HCT116 (cell line): ENCODE results near the gene IMPG1. TPM values are rescaled to one million over a fixed set of nuclear protein-coding genes. Genes with fewer than 3 reads are reported as not detected.

Source experiments
- ATAC-seq: fragments of 200-7000 bp; cut with Tn5 transposase; 2 replicates; pipeline ENCODE4 v1.9.1; 2020; ENCODE audit warnings: mild to moderate bottlenecking, moderate library complexity
- BruUV-seq: library from RNA; stranded (reverse); fragments of 400-500 nt; replicated peaks from 2 replicates; lab custom pipeline; 2021; lab: Mats Ljungman, UMichigan
- CTCF ChIA-PET: fragments of 300-600 bp; sonication (Branson Sonifier 250); formaldehyde crosslinking; loops from one replicate; lab custom pipeline; 2021; ENCODE audit warnings: antibody characterized with exemption; lab: Charles Lee
- POLR2A ChIA-PET: fragments of 300-600, 350-600 bp; sonication (Branson Sonifier 250); formaldehyde crosslinking; loops from one replicate; lab custom pipeline; 2021; ENCODE audit warnings: antibody characterized with exemption; lab: Charles Lee
- RAD21 ChIA-PET, 2 experiments: fragments of 300-600 bp; sonication (Branson Sonifier 250); formaldehyde crosslinking; loops; one replicate each; lab custom pipeline; 2023; ENCODE audit warnings: low total read pairs in 2 of 2; ENCODE audit not compliant: uncharacterized antibody in 2 of 2, unreplicated experiment in 2 of 2, low non-redundant PET in 1 of 2; lab: Charles Lee
- DNase-seq: peaks from one replicate; pipeline ENCODE4 v3.0.0-alpha.2; 2010; ENCODE audit warnings: low read depth, low spot score
- H2AFZ ChIP-seq: fragments of 200-600 bp; shearing (Covaris generic), sonication (generic); 2 replicates; pipeline ENCODE4 v1.6.1; 2017; ENCODE audit warnings: low read depth, mixed run types, mixed read lengths, antibody characterized with exemption, low read length; ENCODE audit not compliant: poor library complexity, severe bottlenecking
- H3K27ac ChIP-seq: 2 replicates; pipeline ENCODE4 v1.5.1; 2012; ENCODE audit warnings: low read depth, low read length
- H3K27me3 ChIP-seq: fragments of 200-600 bp; sonication (generic); 2 replicates; pipeline ENCODE4 v1.6.1; 2016; ENCODE audit warnings: mixed run types, low read length, mixed read lengths; ENCODE audit not compliant: insufficient read depth
- H3K36me3 ChIP-seq, 2 experiments: fragments of 200-500 bp in 1 of 2; fragments of 200-600 bp in 1 of 2; sonication (Bioruptor generic) in 1 of 2; sonication (generic) in 1 of 2; 2 replicates each; pipeline versions ENCODE4 v1.5.1 to v1.6.1; 2014 to 2016; ENCODE audit warnings: low read length in 2 of 2, inconsistent platforms in 1 of 2, mixed read lengths in 1 of 2, mixed run types in 1 of 2; ENCODE audit not compliant: insufficient read depth in 2 of 2, control insufficient read depth in 1 of 2
- H3K4me1 ChIP-seq, 2 experiments: fragments of 200-600 bp in 1 of 2; sonication (generic) in 1 of 2; 2 replicates each; pipeline versions ENCODE4 v1.5.1 to v1.6.1; 2012 to 2017; ENCODE audit warnings: low read length in 2 of 2, inconsistent platforms in 1 of 2, mild to moderate bottlenecking in 1 of 2, mixed read lengths in 1 of 2, mixed run types in 1 of 2, moderate library complexity in 1 of 2; ENCODE audit not compliant: insufficient read depth in 2 of 2, control insufficient read depth in 1 of 2
- H3K4me2 ChIP-seq: fragments of 200-600 bp; sonication (generic); 2 replicates; pipeline ENCODE4 v1.6.1; 2017; ENCODE audit warnings: mixed run types, low read length, mixed read lengths
- H3K4me3 ChIP-seq, 2 experiments: fragments of 200-600 bp in 1 of 2; sonication (generic) in 1 of 2; replicated peaks in 1 of 2; 2 replicates each; pipeline ENCODE4 v1.5.1; 2011 to 2016; ENCODE audit warnings: low read length in 2 of 2, control low read depth in 1 of 2, low read depth in 1 of 2, mild to moderate bottlenecking in 1 of 2, mixed read lengths in 1 of 2, mixed run types in 1 of 2
- H3K79me2 ChIP-seq: fragments of 200-600 bp; sonication (generic); 2 replicates; pipeline ENCODE4 v1.6.1; 2017; ENCODE audit warnings: mild to moderate bottlenecking, mixed run types, low read length, moderate library complexity, mixed read lengths; ENCODE audit not compliant: insufficient read depth
- H3K9ac ChIP-seq: fragments of 200-600 bp; sonication (generic); 2 replicates; pipeline ENCODE4 v1.6.1; 2016; ENCODE audit warnings: low read length, mixed read lengths
- H3K9me2 ChIP-seq: fragments of 200-600 bp; sonication (generic), shearing (Covaris generic); 2 replicates; pipeline ENCODE4 v1.6.1; 2017; ENCODE audit warnings: mixed run types, mild to moderate bottlenecking, moderate library complexity; ENCODE audit not compliant: insufficient read depth
- H3K9me3 ChIP-seq, 2 experiments: fragments of 200-500 bp in 1 of 2; fragments of 200-600 bp in 1 of 2; sonication (Bioruptor generic) in 1 of 2; sonication (generic) in 1 of 2; 2 replicates each; pipeline ENCODE4 v1.6.1; 2014 to 2017; ENCODE audit warnings: low read length in 2 of 2, mixed read lengths in 2 of 2, inconsistent platforms in 1 of 2, low read depth in 1 of 2, mild to moderate bottlenecking in 1 of 2, mixed run types in 1 of 2, moderate library complexity in 1 of 2; ENCODE audit not compliant: control insufficient read depth in 1 of 2, insufficient read depth in 1 of 2
- H4K20me1 ChIP-seq: fragments of 200-600 bp; sonication (generic), shearing (Covaris generic); 2 replicates; pipeline ENCODE4 v1.6.1; 2017; ENCODE audit warnings: mixed run types, mild to moderate bottlenecking, moderate library complexity; ENCODE audit not compliant: insufficient read depth
- CBX3 ChIP-seq: IDR thresholded peaks from 2 replicates; pipeline ENCODE4 v1.6.1; 2012; ENCODE audit warnings: low read depth
- CEBPB ChIP-seq: IDR thresholded peaks from 2 replicates; pipeline ENCODE4 v1.6.1; 2012; ENCODE audit warnings: low read depth
- CTCF ChIP-seq, 3 experiments: fragments of 200-600 bp in 1 of 3; sonication (generic) in 1 of 3; IDR thresholded peaks in 2 of 3; conservative IDR thresholded peaks in 1 of 3; 2 replicates each; pipeline ENCODE4 v1.5.1; 2012 to 2017; ENCODE audit warnings: low read depth in 2 of 3, low read length in 2 of 3, antibody characterized with exemption in 1 of 3, borderline replicate concordance in 1 of 3, control low read depth in 1 of 3, mild to moderate bottlenecking in 1 of 3, mixed read lengths in 1 of 3, mixed run types in 1 of 3, moderate library complexity in 1 of 3; ENCODE audit not compliant: insufficient read depth in 1 of 3
- ELF1 ChIP-seq: IDR thresholded peaks from 2 replicates; pipeline ENCODE4 v1.6.1; 2012; ENCODE audit warnings: low read depth, borderline replicate concordance
- EZH2phosphoT487 ChIP-seq: fragments of 200-600 bp; IDR thresholded peaks from 2 replicates; pipeline ENCODE4 v1.6.1; 2018; ENCODE audit warnings: antibody characterized with exemption, borderline replicate concordance
- JUND ChIP-seq: IDR thresholded peaks from 2 replicates; pipeline ENCODE4 v1.6.1; 2012
- MAX ChIP-seq: IDR thresholded peaks from 2 replicates; pipeline ENCODE4 v1.6.1; 2012
- RAD21 ChIP-seq: IDR thresholded peaks from 2 replicates; pipeline ENCODE4 v1.6.1; 2012; ENCODE audit warnings: low read depth, mild to moderate bottlenecking
- REST ChIP-seq: IDR thresholded peaks from 2 replicates; pipeline ENCODE4 v1.6.1; 2012; ENCODE audit warnings: low read depth
- SIN3A ChIP-seq: IDR thresholded peaks from 2 replicates; pipeline ENCODE4 v1.6.1; 2012; ENCODE audit warnings: low read depth
- SRF ChIP-seq: IDR thresholded peaks from 2 replicates; pipeline ENCODE4 v1.6.1; 2012; ENCODE audit warnings: low read depth
- TCF7L2 ChIP-seq: IDR thresholded peaks from 2 replicates; pipeline ENCODE4 v1.7.0; 2011; ENCODE audit warnings: borderline replicate concordance, inconsistent platforms; ENCODE audit not compliant: insufficient read depth, insufficient read length; ENCODE audit errors: extremely low read depth
- YY1 ChIP-seq: IDR thresholded peaks from 2 replicates; pipeline ENCODE4 v1.6.1; 2011; ENCODE audit warnings: low read length, low read depth, moderate library complexity, mild to moderate bottlenecking; ENCODE audit not compliant: insufficient replicate concordance; ENCODE audit errors: extremely low read depth
- ZBTB33 ChIP-seq: IDR thresholded peaks from 2 replicates; pipeline ENCODE4 v1.6.1; 2011; ENCODE audit warnings: mild to moderate bottlenecking, low read length, moderate library complexity; ENCODE audit not compliant: insufficient replicate concordance; ENCODE audit errors: extremely low read depth
- ZNF274 ChIP-seq: fragments of 200-500 bp; sonication (Bioruptor generic); IDR thresholded peaks from 2 replicates; pipeline ENCODE4 v1.6.1; 2014; ENCODE audit warnings: mild to moderate bottlenecking, low read depth, low read length, inconsistent platforms
- intact Hi-C: fragments of 100-400 bp; cut with micrococcal nuclease; formaldehyde crosslinking; loops from 2 replicates; pipeline ENCODE4 v1.10.0; 2022
- total RNA-seq: library from RNA; stranded (reverse); gene quantifications from one replicate; pipeline ENCODE4 v1.2.1, GENCODE V29; 2021; ENCODE audit not compliant: unreplicated experiment

Gene IMPG1
- total RNA-seq, 1 experiment from 2014 or later, result not detected

- TF ChIP-seq YY1 (no peak), ZBTB33 (no peak), ZNF274 (no peak)
These were observed 139.0 kb downstream of the IMPG1 start (continued) for GRCh38 chr6:75933387-75933975.

- Histone ChIP-seq H3K79me2 (no peaks in the 10 kb centered on the region), H3K36me3 (no peaks in the 10 kb centered on the region), H2AFZ (no peak overlapping the region), H3K27me3 (no peaks in the 10 kb centered on the region), H4K20me1 (no peaks in the 10 kb centered on the region), H3K4me3 (no peak overlapping the region), H3K4me1 (peaks cover 0 to 4% of the 10 kb centered on the region in 2 experiments; a peak in 1 of 4 replicates), H3K9me3 (no peaks in the 10 kb centered on the region), H3K9me2 (no peaks in the 10 kb centered on the region), H3K27ac (no peak overlapping the region), H3K4me2 (no peak overlapping the region), H3K9ac (no peak overlapping the region)
- intact Hi-C loops, result loop anchor here (10.0 kb wide), 2 partner anchors 753 to 933 kb away; no protein-coding TSS in a partner anchor
- TF ChIP-seq MAX, result no peak
- TF ChIP-seq JUND, result no peak
- peak; percentile 67 for TF ChIP-seq RAD21
- no peak for TF ChIP-seq ELF1
- TF ChIP-seq CTCF (IDR thresholded peaks at IDR 0.05 in 2 of 3, conservative IDR thresholded peaks at IDR 0.05 in 1 of 3; ENCODE audit: borderline replicate concordance in 1 of 3, insufficient read depth in 1 of 3, low read depth in 2 of 3, low read length in 2 of 3), result peak; percentile 49 to 75 (median 72); a peak in 5 of 6 replicates
- no peak for TF ChIP-seq TCF7L2
- TF ChIP-seq CBX3, result no peak
- TF ChIP-seq REST, result no peak
- TF ChIP-seq EZH2phosphoT487, result no peak
- no peak for TF ChIP-seq SRF
- TF ChIP-seq SIN3A, result no peak
- TF ChIP-seq CEBPB, result no peak
- no peak for TF ChIP-seq YY1
- POLR2A ChIA-PET, result no interaction called here
- CTCF ChIA-PET, result interaction anchor here (0.8 to 1.5 kb wide), 5 partner anchors 8 to 751 kb away, joined by 3 to 8 read pairs (median 5); no protein-coding TSS in a partner anchor
- ATAC-seq, result peak; percentile 73
- RAD21 ChIA-PET, result no interaction called here
- peak; percentile 19 for DNase-seq
- BruUV-seq, result no TSS peak
These were observed 140.4 kb downstream of the IMPG1 start for GRCh38 chr6:75932067-75932466.
